GM12878 (cell line): ENCODE measurements around the gene ZCCHC4. TPM values are rescaled to one million over a fixed set of nuclear protein-coding genes. Genes with fewer than 3 reads are reported as not detected.

Experiments used
- ATAC-seq: fragments of 200-7000 bp; cut with Tn5 transposase; 3 replicates; pipeline ENCODE4 v1.9.1; 2020; ENCODE audit warnings: mild to moderate bottlenecking, moderate library complexity
- BruUV-seq: library from RNA; stranded (reverse); fragments of 400-500 nt; replicated peaks from 2 replicates; lab custom pipeline; 2021; lab: Mats Ljungman, UMichigan
- CTCF ChIA-PET: fragments of 300-600 bp; sonication (Branson Sonifier 250); formaldehyde crosslinking; extraction: SDS; loops from one replicate; lab custom pipeline; 2021; ENCODE audit warnings: inconsistent platforms; lab: Yijun Ruan, JAX
- POLR2A ChIA-PET: fragments of 350-600 bp; formaldehyde crosslinking; extraction: SDS; loops from one replicate; lab custom pipeline; 2021; ENCODE audit warnings: inconsistent platforms; lab: Charles Lee
- RAD21 ChIA-PET: fragments of 300-600 bp; sonication (Branson Sonifier 250); formaldehyde crosslinking; loops from one replicate; lab custom pipeline; 2023; ENCODE audit warnings: antibody characterized with exemption; ENCODE audit not compliant: unreplicated experiment; lab: Charles Lee
- SMC1A ChIA-PET: fragments of 300-600 bp; sonication (Branson Sonifier 250); formaldehyde crosslinking; loops from one replicate; lab custom pipeline; 2023; ENCODE audit not compliant: unreplicated experiment, uncharacterized antibody; lab: Charles Lee
- DNase-seq: peaks from one replicate; pipeline ENCODE4 v3.0.0-alpha.2; 2011; ENCODE audit warnings: low read depth, low spot score
- FAIRE-seq: peaks from 3 replicates; lab custom pipeline; 2011; peaks lifted over from hg19 to GRCh38; lab: Jason Lieb, UNC
- H2AFZ ChIP-seq: 2 replicates; pipeline ENCODE4 v1.6.0; 2011; ENCODE audit warnings: low read depth, low read length, control low read depth; ENCODE audit not compliant: control insufficient read depth
- H3K27ac ChIP-seq: 2 replicates; pipeline ENCODE4 v1.5.1; 2011; ENCODE audit warnings: control low read depth; ENCODE audit not compliant: control insufficient read depth, insufficient read depth
- H3K27me3 ChIP-seq, 2 experiments: replicated peaks in 1 of 2; 2 replicates each; pipeline versions ENCODE4 v1.6.0 to v1.6.1; 2011; ENCODE audit warnings: low read length in 1 of 2; ENCODE audit not compliant: control insufficient read depth in 2 of 2, insufficient read depth in 2 of 2
- H3K36me3 ChIP-seq, 2 experiments: 2 replicates each; pipeline ENCODE4 v1.5.1; 2011; ENCODE audit warnings: low read length in 1 of 2; ENCODE audit not compliant: control insufficient read depth in 2 of 2, insufficient read depth in 2 of 2
- H3K4me1 ChIP-seq: 2 replicates; pipeline ENCODE4 v1.6.1; 2011; ENCODE audit warnings: mild to moderate bottlenecking, low read length, moderate library complexity, mixed read lengths; ENCODE audit not compliant: control insufficient read depth, insufficient read depth
- H3K4me2 ChIP-seq: 2 replicates; pipeline ENCODE4 v1.6.0; 2011; ENCODE audit warnings: control low read depth; ENCODE audit not compliant: control insufficient read depth, insufficient read depth
- H3K4me3 ChIP-seq: fragments of 200-600 bp; sonication (generic); 2 replicates; pipeline ENCODE4 v1.5.1; 2016
- H3K79me2 ChIP-seq: 2 replicates; pipeline ENCODE4 v1.6.0; 2011; ENCODE audit warnings: low read length; ENCODE audit not compliant: control insufficient read depth, insufficient read depth
- H3K9ac ChIP-seq: 2 replicates; pipeline ENCODE4 v1.8.0; 2011; ENCODE audit warnings: low read length, control low read depth, mixed read lengths; ENCODE audit not compliant: control insufficient read depth, insufficient read depth
- H3K9me3 ChIP-seq: replicated peaks from 3 replicates; pipeline ENCODE4 v1.5.1; 2011; ENCODE audit warnings: mild to moderate bottlenecking, low read length; ENCODE audit not compliant: control insufficient read depth, insufficient read depth
- H4K20me1 ChIP-seq: 2 replicates; pipeline ENCODE4 v1.6.0; 2011; ENCODE audit not compliant: control insufficient read depth, insufficient read depth
- LARP7 ChIP-seq: fragments of 450-650 bp; IDR thresholded peaks from 2 replicates; pipeline ENCODE4 v1.6.1; 2017; ENCODE audit warnings: mild to moderate bottlenecking
- NKRF ChIP-seq: fragments of 450-650 bp; conservative IDR thresholded peaks from 2 replicates; pipeline ENCODE4 v1.6.1; 2017; ENCODE audit warnings: mild to moderate bottlenecking, moderate library complexity
- SMAD5 ChIP-seq: IDR thresholded peaks from 2 replicates; pipeline ENCODE4 v1.6.1; 2016; ENCODE audit warnings: antibody characterized with exemption, low read depth
- WGBS: methylation state at CpG from one replicate; pipeline ENCODE4 v1.1.6; 2016; ENCODE audit warnings: low lambda C conversion rate; ENCODE audit not compliant: insufficient replicate concordance, insufficient coverage; ENCODE audit errors: missing lambda C conversion rate; 5-methylcytosine and 5-hydroxymethylcytosine counted together
- in situ Hi-C: fragments of 300-500 bp; cut with MboI; formaldehyde crosslinking; loops from 9 replicates; pipeline ENCODE4 v1.14.3; 2018; ENCODE audit warnings: mixed read lengths
- intact Hi-C: fragments of 100-400 bp; cut with micrococcal nuclease; formaldehyde crosslinking; loops from one replicate; pipeline ENCODE4 v1.14.2; 2022; ENCODE audit not compliant: unreplicated experiment
- polyA plus RNA-seq, 11 experiments: library from polyadenylated mRNA; depleted of rRNA in 4 of 11; unstranded in 6 of 11; stranded (reverse) in 5 of 11; fragments of >200 nt; fragmentation: Nextera tagmentation in 4 of 11; fragmentation: Illumina TruSeq in 1 of 11; extraction: Ambion mirVana in 4 of 11; extraction: Trizol in 1 of 11; gene quantifications; 1 replicate in 1 of 11; 2 replicates in 10 of 11; pipeline versions ENCODE4 v1.2.1 to v1.2.3, GENCODE V29; 2011 to 2016; ENCODE audit warnings: inconsistent platforms in 2 of 11, missing spikeins in 2 of 11, low read depth in 1 of 11
- total RNA-seq, 4 experiments: library from RNA; depleted of rRNA in 3 of 4; stranded (reverse); fragments of >200 nt in 3 of 4; fragmentation: Illumina TruSeq in 1 of 4; extraction: Trizol in 1 of 4; gene quantifications; 2 replicates each; pipeline versions ENCODE4 v1.2.1 to v1.2.3, GENCODE V29; 2013 to 2021

Gene ZCCHC4
- total and polyA plus RNA-seq, 10 of the 15 experiments (the other 5 are each of a cell fraction or from before 2014, with no cell fraction given) = 3.2 to 17.7 (median 12.7) TPM

DNA sequence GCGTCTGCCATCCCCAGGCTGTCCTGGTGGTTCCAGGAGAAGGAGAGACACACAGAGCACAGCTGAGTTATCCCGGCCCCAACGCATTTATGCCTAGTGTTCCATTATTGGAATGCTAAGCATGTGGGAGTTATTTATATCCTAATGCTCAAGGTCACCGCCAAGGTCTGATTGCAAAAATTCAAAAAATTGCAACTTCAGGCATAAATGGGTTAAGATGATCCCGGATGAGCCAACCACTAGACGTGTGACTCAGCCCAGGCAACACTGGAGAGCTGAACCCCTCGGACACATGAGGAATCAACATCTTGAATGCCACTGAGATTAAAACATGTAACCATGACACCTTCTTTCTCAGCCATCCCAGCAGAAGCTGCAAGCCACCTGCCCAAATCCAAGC lies 3.8 kb upstream of the ZCCHC4 start:
- Histone ChIP-seq H3K9ac (no peak overlapping the region), H3K36me3 (no peaks in the 10 kb centered on the region), H3K4me3 (no peak overlapping the region), H3K4me1 (peaks cover 24% of the 10 kb centered on the region), H3K27me3 (no peaks in the 10 kb centered on the region), H3K27ac (0 out of 2 replicates have a peak overlapping the region, but pooled peaks have one; percentile 4), H4K20me1 (no peaks in the 10 kb centered on the region), H3K79me2 (peaks cover 9% of the 10 kb centered on the region), H3K4me2 (no peak overlapping the region), H2AFZ (no peak overlapping the region), H3K9me3 (0 out of 3 replicates have a peak, but pooled peaks cover 2% of the 10 kb centered on the region)
- DNase-seq (no peak), FAIRE-seq (no peak), ATAC-seq (no peak)
- POLR2A ChIA-PET = interaction anchor here (0.5 to 0.7 kb wide), 2 partner anchors 37 to 73 kb away, joined by 3 to 5 read pairs; no protein-coding TSS in a partner anchor
- SMC1A ChIA-PET = no interaction called here
- intact Hi-C loops = no loop called here
- RAD21 ChIA-PET = no interaction called here
- no peak for TF ChIP-seq SMAD5
- no peak for TF ChIP-seq LARP7
- TF ChIP-seq NKRF = no peak
- CTCF ChIA-PET = no interaction called here
- WGBS = 95% methylated on average over 7 of the region's 7 CpGs
- BruUV-seq = no TSS peak
- in situ Hi-C loops = no loop called here
